CD4-positive, alpha-beta T cell treated with Interferon alpha-2 for 1 hour (primary cell): ENCODE data around the gene CUL3.
"Not testable (repeated sequence)": the region's sequence is repeated elsewhere in the genome, so short reads cannot be mapped to it uniquely, and the experiment has no call there.

Experiments
- DNase-seq, 2 donors: peaks; one replicate each; pipeline ENCODE4 v3.0.0-alpha.2; 2020 to 2022

The CUL3 gene

DNA sequence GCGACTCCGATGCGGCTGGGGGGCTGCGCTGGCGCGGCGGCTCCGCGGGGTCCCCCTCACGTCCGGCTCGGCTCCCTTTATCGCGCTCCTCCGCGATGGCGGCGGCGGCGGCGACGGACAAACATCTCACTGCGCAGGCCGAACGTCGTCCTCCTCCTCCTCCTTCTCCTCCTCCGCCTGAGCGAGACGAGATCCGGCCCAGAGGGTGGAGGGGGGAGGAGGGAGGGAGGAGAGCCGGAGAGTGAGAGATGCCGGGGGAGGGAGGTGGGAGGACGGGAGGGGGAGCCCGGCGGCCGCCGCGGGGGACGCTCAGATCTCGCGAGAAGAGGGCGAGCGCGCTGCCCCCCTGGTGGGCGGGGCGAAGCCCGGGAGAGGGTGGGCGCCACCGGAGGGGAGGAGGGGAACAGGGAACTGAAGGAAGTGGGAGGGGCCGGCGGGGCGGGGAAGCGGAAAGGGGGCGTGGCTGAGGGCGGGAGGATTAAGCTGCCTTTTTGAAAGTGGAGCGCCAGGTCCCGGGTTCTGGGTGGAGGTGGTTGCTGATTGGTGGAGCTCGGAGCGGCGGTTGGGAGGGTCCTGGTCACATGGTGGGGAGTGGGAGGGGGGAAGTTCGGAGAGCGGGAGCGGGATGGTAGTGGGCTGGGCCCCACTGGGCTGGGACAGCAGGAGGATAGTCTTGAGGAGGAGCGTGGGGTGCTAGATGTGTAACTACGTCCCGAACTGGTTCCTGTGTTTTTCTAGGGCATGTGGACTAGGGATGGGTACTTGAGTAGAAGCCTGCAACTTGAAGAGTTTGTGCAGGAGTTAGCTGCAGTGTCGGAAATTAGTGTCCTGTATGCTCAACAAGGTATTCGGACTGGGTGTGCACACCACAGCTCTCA is at the start of gene CUL3:
Gene CUL3 (minus strand): TSS at position 153 of the 878 bp plus-strand sequence. CDS start 354 bp downstream, outside the sequence.
- peak; percentile 99 to 100 for DNase-seq

DNA sequence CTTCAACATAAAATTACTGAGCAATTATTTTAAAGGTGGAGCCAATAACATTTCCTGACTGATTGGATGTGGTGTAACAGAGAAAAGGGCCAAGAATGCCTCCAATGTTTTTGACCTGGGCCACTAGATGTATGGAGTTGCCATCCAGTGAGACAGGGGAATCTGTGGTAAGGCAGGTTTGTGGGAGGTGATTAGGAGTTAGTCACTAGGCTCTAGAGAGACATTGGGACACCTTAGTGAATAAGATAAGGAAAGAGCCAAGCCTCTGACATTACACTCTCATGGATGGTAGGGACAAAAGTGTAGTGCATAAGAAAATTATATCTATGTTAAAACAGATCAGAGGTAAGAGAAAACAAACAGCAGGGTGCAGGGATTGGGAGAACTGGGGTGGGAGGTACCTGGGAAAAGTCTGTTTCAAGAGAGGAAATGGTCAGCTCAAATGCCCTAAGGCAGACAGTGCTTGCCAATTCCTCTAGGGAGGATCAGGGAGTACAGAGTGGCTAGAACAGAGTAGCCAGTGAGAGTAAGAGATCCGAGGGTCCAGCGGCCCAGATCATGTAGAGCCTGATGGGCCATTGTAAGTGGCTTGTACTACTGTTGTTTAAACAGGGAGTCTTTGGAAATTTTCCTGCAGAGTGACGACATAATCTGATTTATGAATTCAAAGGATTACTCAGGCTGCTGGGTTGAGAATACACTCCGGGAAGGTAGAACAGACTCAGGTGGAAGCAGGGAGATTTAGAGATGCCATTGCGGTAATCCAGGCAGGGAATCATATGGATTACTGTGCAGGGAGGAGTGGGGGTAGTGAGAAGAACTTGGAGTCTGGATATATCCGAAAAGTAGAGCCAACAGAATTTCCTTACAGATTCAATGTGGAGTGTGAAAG is 45.7 kb upstream of the CUL3 start:
- no peak for DNase-seq

DNA sequence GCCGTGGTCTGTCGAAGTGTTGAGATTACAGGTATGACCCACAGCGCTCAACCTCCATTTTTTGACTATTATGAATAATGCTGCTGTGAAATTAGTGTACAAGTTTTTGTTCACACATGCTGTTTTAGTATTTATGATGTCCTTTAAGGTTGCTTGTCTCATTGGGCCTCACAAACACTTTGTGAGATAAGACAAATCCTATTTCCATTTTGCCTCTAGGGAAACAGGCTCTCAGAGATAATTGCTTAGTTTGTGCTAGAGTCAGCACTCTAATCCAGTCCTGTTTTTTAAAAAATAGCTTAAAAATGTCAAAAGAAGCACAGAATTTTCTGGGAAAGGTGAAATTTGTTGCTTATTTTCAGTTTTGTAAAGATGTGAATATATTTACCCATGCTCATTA is 43.3 kb upstream of the CUL3 start:
- DNase-seq = no peak

- DNase-seq = no peak
Measured at GRCh38 chr2:224626735-224627134, 41.6 kb upstream of the CUL3 start.

DNA sequence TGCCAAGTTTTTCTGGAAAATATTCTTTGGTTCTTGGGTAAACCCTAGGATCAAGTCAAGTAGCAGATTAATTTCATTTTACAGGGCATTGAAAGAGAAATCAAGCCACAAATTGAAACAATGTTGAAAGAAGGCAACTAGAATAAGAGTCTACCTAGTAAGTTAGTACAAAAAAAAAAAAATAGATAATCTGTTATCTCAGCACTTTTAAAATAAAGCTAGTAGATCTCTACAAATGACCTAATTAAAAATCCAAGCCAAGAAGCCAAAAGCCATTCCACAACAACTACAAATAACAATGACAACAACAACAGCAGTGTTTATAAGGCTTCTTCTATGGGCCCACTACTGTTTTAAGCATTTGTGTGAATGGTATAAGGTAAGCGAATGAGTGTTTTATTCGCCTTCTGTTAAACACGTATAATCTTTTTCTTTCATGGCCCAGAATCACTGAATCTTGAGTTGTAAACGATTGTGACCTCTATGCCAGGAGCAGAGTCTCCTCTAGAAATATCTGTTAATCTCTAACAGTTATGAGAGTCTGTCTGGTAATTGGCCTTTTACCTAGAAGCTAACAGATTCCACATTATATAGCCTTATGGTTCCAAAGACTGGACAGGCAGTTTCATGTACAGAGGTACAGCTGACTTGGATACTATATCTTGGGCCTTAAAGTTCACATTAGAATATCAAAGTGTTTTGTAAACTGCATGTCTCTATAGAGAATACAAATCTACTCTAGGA is 28.6 kb upstream of the CUL3 start:
- no peak for DNase-seq

DNA sequence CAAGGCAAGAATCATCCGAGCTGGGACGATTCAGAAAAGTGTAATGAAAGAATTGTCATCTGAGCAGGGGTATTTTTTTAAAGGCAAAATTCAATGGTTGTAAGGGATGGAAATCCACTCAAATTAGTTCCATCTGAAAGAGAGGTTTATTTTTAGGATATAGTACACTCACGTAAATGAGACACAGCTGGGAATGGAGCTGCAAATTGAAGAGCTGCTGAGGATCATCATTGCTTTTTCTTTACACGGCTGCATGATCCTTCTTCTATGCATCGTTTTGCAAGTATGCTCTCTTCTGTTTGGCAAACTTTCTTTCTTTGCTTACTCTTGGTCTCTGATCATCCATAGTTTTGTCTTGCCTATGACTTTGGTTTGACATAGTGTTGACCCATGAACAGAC is 27.4 kb upstream of the CUL3 start:
- no peak for DNase-seq

GRCh38 chr2:224611938-224612337 is 26.8 kb upstream of the CUL3 start:
- no peak for DNase-seq

GRCh38 chr2:224608104-224608503 is 22.9 kb upstream of the CUL3 start:
- no peak for DNase-seq

DNA sequence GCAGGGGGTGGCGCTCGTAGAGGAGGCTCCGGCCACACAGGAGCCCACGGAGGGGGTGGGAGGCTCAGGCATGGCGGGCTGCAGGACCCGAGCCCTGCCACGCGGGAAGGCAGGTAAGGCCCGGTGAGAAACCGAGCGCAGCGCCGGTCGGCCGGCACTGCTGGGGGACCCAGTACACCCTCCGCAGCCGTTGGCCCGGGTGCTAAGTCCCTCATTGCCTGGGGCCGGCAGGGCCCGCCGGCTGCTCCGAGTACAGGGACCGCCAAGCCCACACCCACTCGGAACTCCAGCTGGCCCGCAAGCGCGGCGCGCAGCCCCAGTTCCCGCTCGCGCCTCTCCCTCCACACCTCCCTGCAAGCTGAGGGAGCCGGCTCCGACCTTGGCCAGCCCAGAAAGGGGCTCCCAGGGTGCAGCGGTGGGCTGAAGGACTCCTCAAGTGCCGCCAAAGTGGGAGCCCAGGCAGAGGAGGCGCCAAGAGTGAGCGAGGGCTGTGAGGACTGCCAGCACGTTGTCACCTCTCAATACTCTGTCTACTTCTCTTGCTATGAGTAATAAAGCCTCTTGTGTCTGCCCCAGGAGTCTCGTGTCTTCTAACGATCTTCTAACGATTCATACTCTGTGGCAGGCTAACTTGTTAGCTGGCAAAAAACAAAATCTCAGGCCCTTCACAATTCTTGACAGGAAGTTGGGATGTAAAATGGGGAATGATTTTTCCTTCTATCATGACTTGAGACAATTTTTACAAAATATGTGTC is 18.8 kb upstream of the CUL3 start:
- DNase-seq = not testable (repeated sequence)

GRCh38 chr2:224602778-224603375 is 17.7 kb upstream of the CUL3 start:
- not testable (repeated sequence) for DNase-seq

DNA sequence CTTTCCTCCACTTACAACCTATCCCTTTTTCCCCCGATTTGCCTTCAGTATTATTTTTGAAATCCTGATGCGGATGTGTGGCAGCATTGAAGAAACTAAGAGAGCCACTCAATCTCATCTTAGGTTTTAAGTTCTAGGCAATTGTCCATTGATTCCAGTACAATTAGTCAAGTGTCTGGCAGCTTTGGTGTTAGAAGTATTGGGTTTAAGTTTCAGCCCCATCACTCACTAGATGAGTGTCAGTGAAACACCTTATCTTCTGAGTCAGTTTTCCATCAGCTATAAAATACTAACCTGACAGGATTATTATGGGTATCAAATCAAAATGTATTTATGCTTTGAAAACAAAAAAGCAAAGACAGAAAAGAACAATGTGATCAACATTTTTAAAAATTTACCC is 16.8 kb upstream of the CUL3 start:
- DNase-seq = no peak

GRCh38 chr2:224598678-224599077 is 13.5 kb upstream of the CUL3 start:
- no peak for DNase-seq

- DNase-seq = no peak
Measured at GRCh38 chr2:224596289-224596688, 11.1 kb upstream of the CUL3 start.

- DNase-seq = no peak
Measured at GRCh38 chr2:224595518-224595917, 10.4 kb upstream of the CUL3 start.

DNA sequence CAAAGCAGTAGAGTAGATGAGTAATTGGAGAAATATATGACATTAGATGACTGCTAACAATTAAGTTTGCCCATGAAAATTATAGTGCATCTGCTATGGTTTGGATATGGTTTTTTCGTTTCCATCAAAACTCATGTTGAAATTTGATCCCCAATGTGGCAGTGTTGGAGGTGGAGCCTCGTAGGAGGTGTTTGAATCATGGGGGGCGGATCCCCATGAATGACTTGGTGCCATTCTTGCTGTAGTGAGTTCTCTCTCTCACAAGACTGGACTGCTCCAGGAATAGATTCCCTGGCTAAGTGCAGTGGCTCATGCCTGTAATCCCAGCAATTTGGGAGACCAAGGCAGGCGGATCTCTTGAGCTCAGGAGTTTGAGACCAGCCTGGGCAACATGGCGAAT is 9.7 kb upstream of the CUL3 start:
- no peak for DNase-seq

- DNase-seq = no peak
Measured at GRCh38 chr2:224591220-224591619, 6.1 kb upstream of the CUL3 start.

GRCh38 chr2:224586127-224586695 is 1.0 kb upstream of the CUL3 start:
- DNase-seq = no peak

GRCh38 chr2:224584785-224585210 is 365 bp downstream of the CUL3 start:
- DNase-seq = peak; percentile 56 to 69

- DNase-seq = peak; percentile 24 to 31
Measured at GRCh38 chr2:224584111-224584784, 915 bp downstream of the CUL3 start.

DNA sequence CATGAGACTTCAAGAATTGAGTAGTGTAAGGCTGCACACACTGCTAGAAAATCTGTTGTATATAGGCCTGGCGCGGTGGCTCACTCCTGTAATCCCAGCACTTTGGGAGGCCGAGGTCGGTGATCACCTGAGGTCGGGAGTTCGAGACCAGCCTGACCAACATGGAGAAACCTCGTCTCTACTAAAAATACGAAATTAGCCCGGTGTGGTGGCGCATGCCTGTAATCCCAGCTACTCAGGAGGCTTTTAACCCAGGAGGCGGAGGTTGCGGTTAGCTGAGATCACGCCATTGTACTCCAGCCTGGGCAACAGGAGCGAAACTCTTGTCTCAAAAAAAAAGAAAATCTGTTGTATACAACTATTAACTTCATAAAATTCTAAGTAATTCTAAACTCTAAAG is 2.1 kb downstream of the CUL3 start:
- not testable (repeated sequence) for DNase-seq

DNA sequence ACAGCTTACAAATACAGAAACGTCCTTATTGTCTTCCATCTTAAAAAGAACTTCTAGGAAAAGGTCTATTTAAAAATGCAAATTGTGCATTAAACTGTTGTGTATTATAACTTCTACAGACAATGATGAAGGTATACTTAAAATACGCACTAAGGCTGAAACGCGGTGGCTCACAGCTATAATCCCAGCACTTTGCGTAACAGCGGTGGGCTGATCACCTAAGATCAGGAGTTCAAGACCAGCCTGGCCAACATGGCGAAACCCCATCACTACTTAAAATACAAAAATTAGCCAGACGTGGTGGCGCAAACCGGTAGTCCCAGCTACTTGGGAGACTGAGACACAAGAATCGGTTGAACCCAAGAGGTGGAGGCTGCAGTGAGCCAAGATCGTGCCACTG is 4.9 kb downstream of the CUL3 start:
- no peak for DNase-seq
